Measurements from ENCODE around the gene METTL8. TPM values are rescaled to one million over a fixed set of nuclear protein-coding genes. Genes with fewer than 3 reads are reported as not detected.

METTL8 gene
- total RNA-seq, 4 donors from 2014 or later = 6.9 to 33.0 (median 17.7) TPM

GRCh38 chr2:171346723-171347557 lies 86.8 kb downstream of the METTL8 start:
- Histone ChIP-seq H3K9me3 (no peaks in the 10 kb centered on the region), H3K4me1 (no peaks in the 10 kb centered on the region), H3K27me3 (no peaks in the 10 kb centered on the region), H3K27ac (no peak overlapping the region), H3K4me3 (no peak overlapping the region), H3K36me3 (no peaks in the 10 kb centered on the region)
- intact Hi-C loops (cut with DNase I; ENCODE audit: low total_unique reads) = no loop called here
- DNase-seq = no peak
- TF ChIP-seq CTCF (IDR thresholded peaks at IDR 0.05) (no peak), POLR2A (IDR thresholded peaks at IDR 0.05) (no peak)

GRCh38 chr2:171345971-171346722 lies 87.6 kb downstream of the METTL8 start:
- Histone ChIP-seq H3K27me3 (no peaks in the 10 kb centered on the region), H3K9me3 (no peaks in the 10 kb centered on the region), H3K27ac (no peak overlapping the region), H3K4me1 (no peaks in the 10 kb centered on the region), H3K4me3 (no peak overlapping the region), H3K36me3 (no peaks in the 10 kb centered on the region)
- intact Hi-C loops (cut with DNase I; ENCODE audit: low total_unique reads) = no loop called here
- no peak for DNase-seq
- TF ChIP-seq CTCF (IDR thresholded peaks at IDR 0.05) (no peak), POLR2A (IDR thresholded peaks at IDR 0.05) (no peak)

- no peak for DNase-seq
- TF ChIP-seq POLR2A (IDR thresholded peaks at IDR 0.05) = no peak
- TF ChIP-seq CTCF (IDR thresholded peaks at IDR 0.05) = no peak
- Histone ChIP-seq H3K27ac (no peak overlapping the region), H3K4me3 (no peak overlapping the region), H3K27me3 (no peaks in the 10 kb centered on the region), H3K36me3 (no peaks in the 10 kb centered on the region), H3K4me1 (no peaks in the 10 kb centered on the region), H3K9me3 (no peaks in the 10 kb centered on the region)
- intact Hi-C loops (cut with DNase I; ENCODE audit: low total_unique reads) = no loop called here
These were observed 89.6 kb downstream of the METTL8 start for GRCh38 chr2:171344182-171344581.

- intact Hi-C loops (cut with DNase I; ENCODE audit: low total_unique reads) = no loop called here
- no peak for DNase-seq
- no peaks in the 10 kb centered on the region for H3K4me1 ChIP-seq
These were observed 91.8 kb downstream of the METTL8 start for GRCh38 chr2:171342067-171342413.

More at GRCh38 chr2:171342067-171342413, 91.8 kb downstream of the METTL8 start:
- Histone ChIP-seq H3K27me3 (no peaks in the 10 kb centered on the region), H3K9me3 (no peaks in the 10 kb centered on the region), H3K27ac (no peak overlapping the region), H3K4me3 (no peak overlapping the region), H3K36me3 (no peaks in the 10 kb centered on the region)
- no peak for TF ChIP-seq POLR2A (IDR thresholded peaks at IDR 0.05)
- TF ChIP-seq CTCF (IDR thresholded peaks at IDR 0.05) = no peak

Measured in uterus (tissue), 4 donors.